NB4 (cell line): ENCODE data around the gene B4GALT4.

Experiments used
- CTCF ChIP-seq: IDR thresholded peaks from one replicate; pipeline ENCODE4 v1.5.1; 2012; ENCODE audit warnings: low read depth, low read length
- MAX ChIP-seq: IDR thresholded peaks from 2 replicates; pipeline ENCODE4 v1.6.1; 2011; ENCODE audit warnings: low read depth, low read length
- MYC ChIP-seq: IDR thresholded peaks from 2 replicates; pipeline ENCODE4 v1.6.1; 2011; ENCODE audit warnings: low read depth, low read length
- POLR2A ChIP-seq: IDR thresholded peaks from 2 replicates; pipeline ENCODE4 v1.6.1; 2011; ENCODE audit warnings: mild to moderate bottlenecking; ENCODE audit not compliant: insufficient read length; ENCODE audit errors: extremely low read depth

- TF ChIP-seq MYC = no peak
- no peak for TF ChIP-seq CTCF
- TF ChIP-seq POLR2A = no peak
- TF ChIP-seq MAX = no peak
These were observed 11.5 kb downstream of the B4GALT4 start for GRCh38 chr3:119229190-119229589.
